ENCODE data around the gene DNAH3.
"Not testable (repeated sequence)": the region's sequence is repeated elsewhere in the genome, so short reads cannot be mapped to it uniquely, and the experiment has no call there.

Gene DNAH3

DNA sequence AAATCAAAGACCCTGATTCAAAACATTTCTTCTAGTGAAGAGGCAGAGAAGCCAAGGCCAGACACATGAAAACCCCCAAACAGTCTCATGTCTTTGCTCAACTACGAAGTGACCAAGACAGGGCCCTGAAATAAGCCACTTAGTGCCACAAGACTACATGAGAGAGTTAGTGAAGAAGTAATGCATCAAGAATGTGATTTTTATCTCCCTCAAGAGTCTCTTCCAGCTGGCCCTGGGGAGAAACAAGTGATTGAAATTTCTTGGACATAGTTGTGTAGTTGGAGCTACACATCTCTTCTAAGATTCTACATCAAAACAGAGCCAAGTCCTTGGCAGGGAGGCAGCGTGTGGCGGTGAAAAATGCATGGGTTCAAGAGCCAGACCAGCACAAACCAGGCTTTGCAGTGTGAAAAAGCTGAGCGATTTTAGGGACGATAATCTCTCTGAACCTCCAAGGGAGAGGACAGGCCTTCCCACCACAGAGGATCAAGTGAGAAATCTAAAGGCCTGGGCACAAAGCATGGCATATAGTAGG, 219.5 kb downstream of the DNAH3 start:
- no peak for DNase-seq

DNA sequence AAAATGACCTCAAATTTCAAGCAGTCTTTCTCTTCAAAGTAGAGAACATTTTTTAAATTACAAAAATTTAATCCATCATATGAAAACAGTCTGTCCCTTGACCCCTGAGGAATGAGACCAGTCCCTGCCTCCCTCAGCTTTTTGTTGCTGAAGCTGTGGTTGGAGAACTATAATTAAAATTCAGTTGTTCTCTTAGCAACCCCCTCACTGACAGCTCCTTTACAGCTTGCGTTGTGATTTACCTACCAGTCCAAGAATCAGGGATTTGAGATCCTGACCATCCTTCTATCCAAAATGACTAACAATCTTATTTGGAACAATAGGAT, 220.3 kb downstream of the DNAH3 start:
- no peak for DNase-seq

DNA sequence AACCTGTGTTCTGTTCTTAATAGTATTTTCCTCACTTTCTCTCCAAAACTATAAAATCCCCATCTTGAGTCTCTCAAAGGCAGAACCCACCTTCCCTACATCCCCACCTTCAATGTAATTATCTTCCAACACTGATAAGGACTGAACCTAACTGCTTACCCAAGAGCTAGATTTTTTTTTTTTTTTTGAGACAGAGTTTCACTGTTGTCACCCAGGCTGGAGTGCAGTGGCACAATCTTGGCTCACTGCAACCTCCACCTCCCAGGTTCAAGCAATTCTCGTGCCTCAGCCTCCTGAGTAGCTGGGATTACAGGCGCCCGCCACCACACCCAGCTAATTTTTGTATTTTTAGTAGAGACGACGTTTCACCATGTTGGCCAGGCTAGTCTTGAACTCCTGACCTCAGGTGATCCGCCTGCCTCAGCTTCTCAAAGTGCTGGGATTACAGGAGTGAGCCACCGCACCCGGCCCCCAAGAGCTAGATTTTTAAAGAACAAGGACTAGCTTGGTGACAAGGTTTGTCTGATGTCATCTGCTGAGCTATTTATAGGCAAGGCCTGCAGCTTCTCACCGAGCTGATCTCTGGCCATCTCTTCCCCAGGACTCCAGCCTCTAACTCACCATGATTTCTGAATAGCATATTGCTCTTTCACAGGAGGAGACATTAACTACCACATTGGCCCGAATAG, 220.8 kb downstream of the DNAH3 start:
- DNase-seq, result not testable (repeated sequence)

DNA sequence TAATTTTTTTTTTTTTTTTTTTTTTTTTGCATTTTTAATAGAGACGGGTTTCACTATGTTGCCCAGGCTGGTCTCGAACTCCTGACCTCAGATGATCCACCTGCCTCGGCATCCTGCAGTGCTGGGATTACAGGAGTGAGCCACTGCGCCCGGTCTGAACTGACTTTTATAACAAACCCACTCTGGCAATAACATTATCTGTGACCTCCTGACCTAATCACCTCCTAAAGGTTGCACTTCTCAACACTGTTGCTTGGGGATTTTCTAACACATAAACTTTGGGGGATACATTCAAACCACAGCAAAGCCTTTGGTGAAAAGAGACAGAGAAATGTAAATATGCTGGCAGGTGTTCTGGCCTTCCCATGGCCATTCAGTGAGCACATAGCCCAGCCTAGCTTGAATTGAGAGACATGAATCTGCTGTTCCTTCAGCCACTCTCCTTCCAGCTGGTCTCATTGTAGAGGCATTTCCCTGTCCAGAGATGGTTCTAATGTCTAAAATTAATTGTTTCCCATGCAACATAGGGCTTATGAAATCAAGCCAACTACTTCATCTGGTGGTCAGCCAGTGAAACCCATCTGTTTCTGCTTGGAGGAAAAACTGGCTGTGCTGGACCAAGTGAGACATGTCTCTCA, 221.8 kb downstream of the DNAH3 start:
- DNase-seq, result no peak

DNA sequence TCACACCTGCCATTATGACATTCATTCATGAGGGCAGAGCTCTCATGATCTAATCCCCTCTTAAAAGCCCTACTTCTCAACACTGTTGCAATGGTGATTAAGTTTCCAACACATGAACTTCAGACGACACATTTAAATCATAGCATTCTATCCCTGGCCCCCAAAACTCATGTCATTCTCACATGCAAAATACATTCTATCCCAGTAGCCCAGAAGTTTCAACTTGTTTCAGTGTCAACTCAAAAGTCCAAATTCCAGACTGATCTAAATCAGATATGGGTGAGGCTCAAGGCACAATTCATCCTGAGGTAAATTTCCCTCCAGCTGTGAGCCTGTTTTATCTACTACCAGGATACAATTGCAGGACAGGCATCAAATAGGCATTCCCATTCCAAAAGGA, 224.9 kb downstream of the DNAH3 start:
- no peak for DNase-seq

DNA sequence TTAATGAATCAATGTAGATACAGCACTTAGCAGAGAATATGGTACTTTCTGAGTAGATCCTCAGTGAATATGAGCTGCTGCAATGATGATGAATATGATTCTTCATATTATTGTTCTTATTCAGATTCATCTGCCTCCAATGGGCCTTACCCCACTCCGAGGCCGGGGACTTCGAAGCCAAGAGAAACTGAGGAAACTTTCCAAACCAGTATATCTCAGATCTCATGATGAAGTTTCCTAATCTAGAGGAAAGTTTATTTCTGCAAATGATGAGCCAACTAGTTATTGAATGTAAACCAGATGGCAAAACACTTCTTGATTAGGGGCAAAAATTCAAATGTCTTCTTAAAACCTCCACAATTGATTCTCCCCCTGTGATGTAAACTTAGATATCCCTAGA, 226.8 kb downstream of the DNAH3 start:
- DNase-seq, result no peak

DNA sequence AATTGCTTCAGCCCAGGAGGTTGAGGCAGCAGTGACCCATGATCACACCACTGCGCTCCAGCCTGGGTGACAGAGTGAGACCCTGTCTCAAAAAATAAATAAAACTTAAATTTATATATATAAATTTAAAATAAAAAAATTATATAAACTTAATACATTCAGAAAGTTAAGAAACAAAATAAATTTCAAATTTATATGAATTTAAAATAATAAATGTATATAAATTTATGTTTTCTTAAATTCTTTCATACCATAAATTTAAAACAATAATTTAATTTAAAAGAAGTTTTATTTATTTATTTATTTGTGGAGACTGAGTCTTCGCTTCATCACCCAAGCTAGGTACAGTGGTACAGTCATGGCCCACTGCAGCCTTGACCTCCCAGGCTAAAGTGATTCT, 229.8 kb downstream of the DNAH3 start:
- no peak for DNase-seq

DNA sequence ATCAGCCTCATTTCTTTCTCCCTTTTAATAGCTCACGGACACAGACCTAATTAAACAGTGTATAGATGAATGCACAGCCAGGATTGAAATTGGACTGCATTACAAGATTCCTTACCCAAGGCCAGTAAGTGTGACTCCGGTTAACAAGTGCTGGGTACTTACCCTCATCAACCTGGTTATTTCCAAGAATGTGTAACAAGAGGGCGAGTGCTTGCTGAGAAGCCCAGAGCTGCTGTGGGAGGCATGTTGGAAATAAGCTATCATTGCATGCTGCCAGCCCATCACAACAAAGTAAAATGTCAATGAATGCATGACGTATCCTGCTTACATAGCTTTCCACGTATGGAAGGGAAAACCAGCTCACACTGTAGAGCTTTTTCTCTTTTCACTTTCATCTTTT, 230.6 kb downstream of the DNAH3 start:
- DNase-seq, result no peak

DNA sequence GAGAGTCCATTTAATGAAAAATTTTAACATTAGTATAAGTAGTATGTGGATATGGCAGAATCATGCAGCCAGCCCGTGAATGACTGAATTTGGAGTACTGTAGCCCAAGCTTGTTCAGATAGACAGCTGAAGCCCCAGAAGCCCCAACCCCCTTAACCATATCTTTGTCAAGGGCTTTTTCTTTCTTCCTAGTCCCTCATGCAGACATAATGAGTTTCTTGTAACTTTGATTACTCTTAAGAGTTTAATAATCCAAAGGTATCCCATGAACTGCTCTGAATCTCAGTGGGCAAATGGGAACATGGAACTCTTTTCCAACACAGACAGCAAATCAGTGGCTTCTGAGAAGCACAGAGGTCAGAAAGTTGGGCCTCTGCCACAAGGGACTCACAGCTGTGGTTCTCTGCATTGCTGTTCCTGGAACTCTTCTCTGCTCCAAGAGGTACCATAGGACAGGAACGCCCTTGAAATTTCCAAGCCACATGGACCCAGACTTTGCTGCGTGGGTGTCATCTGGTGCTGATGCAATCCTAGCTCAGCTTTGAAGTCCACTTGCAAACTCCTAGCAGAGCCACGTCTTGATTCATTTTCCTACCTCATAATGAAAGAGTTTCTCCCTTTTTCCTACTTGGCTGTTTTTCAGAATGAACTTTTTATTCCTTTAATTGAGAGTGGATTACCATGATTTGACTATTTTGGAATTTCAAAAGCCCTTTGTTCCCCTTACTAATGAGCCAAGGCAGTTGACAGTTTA, 232.0 kb downstream of the DNAH3 start:
- DNase-seq, result no peak

DNA sequence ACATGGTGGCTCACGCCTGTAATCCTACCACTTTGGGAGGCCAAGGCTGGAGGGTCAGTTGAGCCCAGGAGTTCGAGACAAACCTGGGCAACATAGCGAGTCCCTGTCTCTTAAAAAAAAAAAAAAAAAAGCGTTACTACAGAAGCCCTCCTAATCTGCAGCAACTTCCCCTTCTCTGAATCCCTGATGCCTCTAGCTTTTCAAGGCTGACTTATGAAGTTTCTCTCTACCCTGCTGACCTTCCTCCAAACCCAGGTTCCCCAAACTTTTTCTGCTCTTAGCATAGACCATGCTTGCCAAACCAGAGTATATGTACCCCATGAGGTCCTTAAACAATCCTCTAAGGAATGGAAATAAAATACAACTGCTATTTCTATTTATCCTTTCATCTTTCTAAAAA, 233.7 kb downstream of the DNAH3 start:
- no peak for DNase-seq

DNA sequence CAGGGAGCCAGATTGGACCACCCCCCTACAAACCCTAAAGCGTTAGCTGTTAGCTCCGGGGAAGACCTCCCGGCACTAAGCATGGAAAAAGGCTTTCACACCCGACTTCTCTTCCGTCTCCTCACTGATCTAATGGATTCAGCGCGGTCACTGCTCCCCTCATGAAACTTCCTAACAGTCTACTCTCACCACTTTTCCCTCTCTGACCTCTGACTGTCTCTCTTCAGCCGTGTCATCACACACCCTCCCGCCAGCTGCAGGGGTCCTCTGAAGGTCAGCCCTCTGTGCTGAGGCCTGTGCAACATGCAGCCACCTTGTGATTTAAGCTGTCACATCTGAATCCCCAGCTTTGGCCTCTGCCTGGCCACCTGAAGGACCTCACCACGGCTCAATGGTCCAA, 234.4 kb downstream of the DNAH3 start:
- no peak for DNase-seq

DNA sequence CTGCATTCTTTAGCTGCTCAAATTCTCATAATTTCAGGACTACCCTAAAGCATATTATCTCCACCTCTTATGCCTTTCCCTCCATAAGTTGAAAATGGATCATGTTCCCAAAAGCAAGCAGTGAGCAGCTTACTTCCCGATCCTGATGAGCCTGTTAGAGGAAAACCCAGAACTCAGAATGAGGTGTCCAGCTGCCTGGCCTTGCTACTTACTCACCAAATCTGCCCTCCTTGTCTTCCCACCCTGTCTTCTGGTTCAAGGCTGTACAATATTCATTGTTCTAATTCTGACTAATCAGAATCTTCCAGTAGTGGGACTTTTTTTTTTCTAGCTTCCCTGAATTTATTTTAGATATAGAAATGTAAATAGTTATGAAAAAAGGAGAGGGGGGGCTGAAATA, 239.3 kb downstream of the DNAH3 start:
- no peak for DNase-seq

DNA sequence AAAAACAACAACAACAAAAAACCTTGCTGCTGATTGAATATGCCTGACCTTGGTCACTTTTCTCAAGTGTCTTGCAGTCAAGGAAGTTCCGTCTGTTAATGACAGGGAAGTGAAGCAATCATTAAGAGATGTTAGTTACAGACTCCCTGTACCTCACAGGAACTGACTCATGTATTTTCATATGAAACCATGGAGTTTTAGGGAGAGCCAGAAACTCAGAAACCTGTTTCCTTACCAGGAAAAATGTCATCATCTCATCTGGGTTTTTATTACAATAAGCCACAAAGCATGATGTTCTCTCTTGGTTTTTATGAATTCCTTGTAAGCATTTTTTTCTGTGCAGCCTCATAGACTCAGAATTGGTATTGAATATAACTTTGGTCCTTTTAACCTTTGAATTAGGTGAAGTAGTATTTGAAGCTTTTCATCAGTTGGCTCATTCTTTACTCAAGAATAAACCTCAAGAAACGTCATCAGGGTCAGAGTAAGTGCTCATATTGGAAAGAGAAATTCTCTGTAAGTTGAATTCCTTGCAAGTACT, 239.8 kb downstream of the DNAH3 start:
- no peak for DNase-seq

DNA sequence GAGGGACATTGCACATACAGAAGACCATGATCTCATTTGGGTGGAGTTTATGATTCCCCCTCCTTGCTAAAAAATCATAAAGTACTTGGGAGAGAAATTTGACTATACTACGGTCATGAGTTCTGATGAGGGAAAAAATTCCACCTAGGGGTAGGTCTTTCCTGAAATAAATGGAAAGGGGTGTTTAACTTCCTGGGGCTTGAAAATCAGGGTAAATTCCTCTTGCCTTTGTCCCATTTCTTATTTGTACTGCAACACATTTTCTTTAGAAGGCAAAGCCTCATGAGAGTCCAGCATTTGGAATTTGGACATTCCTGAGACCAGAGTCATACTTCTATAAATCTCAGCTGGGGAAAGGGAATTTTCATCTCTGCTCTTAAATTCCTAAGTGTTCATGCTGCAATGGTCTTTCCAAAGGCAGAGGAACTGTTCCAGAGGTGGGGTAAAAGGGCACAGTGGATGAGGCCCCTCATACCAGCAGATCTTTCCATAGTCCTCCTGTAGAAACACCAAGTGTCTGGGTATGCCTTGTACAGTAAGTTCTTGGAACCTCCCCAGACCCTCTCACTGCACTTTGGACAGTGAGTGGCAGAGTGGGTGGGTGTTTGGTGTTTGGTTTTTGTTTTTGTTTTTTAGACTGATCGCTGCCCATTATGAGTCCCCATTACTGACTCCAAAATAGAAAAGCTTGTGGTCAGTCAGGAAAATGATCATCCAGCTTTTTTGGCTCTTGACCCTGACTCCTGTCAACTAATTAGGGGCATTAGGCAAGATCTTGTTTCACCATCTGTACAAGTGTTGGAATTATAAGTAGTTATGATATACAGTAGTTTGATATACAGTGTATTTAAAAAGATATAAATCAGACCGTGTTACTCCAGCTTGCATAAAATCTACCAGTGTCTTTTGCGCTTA, 244.0 kb downstream of the DNAH3 start:
- no peak for DNase-seq

DNA sequence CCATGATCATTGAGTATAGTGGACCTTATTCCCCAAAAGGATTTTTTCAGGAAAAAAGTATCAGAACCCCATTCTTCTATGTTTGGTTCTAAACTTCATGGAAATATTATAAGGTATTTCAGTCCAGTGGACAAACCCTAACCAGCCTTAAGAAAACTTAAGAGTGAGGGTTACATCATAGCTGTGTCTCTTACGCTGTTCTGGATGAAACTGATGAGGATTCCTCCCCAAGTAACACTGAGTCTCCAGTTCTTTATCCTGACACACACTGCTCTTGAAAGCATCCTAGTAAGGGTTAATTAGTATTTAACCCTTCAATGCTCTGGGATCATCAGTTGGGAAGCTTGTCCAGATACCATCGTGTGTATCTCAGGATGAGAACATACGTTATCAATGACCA, 245.1 kb downstream of the DNAH3 start:
- DNase-seq, result no peak

DNA sequence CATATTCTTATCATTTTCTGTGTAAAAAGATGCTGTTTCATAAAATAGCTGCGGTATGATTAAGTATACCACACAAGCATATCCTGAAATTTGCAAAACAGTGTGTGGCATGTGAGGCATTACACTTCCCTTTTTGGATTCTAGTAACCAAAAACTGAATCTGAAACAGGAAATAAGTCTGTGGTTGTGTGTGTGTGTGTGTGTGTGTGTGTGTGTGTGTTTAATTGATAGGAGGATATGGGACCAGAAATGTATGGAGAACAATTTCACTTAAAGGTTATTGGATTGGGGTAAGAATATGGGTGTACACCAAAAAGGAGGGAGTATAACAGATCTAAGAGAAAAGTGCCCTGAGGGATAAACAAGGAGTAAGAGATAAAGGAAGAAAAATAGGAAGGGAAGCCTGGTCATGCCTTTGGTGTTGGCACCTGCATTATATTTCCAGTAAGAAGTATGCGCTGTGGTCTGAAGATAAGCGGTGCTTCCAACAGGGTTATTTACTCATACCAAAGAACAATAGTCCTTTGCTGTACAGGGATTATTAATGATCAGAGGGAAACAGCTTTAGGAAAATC, 246.1 kb downstream of the DNAH3 start:
- no peak for DNase-seq

DNA sequence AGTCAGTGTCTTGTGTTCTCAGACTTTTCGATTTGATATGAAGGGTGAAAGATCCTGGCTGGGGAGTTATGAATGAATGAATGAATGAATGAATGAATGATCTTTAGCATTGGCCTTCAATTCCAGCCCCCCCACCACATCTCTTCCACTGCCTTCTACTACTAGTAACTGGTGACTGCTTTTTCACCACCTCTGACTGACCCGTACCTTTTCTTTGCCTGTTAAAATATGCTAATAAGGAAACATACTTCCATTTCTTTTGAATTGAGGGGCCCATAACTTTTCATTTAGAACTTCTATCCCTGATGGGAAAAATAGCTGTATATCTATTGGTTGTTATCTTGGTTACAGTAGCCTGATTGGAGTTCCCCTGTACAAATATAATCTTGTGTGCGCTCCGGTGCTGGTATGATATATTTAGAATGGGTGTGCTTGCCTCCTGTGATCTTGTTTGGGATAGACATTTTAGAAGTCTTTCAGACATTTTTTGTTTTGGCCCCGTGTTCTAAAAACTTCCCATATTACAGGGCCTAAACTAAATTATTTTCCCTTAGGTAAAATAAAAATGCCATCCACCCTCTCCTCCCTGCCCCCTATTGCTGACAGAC, 246.6 kb downstream of the DNAH3 start:
- DNase-seq, result no peak

DNA sequence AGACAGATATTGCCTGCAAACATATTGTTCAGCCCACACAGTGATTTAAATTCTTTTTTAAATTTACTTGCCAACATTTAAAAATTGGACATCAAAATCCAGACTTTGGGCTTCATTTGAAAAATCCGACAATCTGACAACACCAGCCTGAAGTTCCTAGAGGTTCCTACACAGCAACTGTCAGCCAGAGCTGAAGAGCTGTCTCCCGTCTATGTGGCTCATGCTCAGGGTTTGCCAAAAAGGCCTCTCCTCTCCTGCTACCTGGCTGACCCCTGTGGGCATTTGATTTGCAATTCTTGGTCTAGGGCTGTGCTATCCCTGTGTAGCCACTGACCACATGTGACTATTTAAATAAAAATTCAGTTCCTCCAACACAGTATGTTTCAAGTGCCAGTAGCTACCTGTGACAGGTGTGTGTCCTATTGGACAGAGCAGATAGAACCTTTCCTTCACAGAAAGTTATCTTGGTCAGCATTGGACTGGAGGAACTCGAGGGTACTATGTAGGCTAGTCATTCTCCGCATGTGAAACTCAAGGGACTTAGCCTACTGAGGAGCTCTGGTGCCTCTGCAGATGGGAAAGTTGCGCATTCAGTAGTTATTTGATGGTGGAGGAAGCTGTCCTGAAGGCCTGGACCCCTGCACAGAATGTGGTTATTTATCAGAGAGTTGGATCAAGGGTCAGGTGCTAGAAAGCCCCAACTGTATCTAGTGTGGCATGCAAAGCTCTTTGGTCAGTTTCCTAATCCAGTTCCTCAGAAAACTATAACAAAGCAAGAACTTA, 247.3 kb downstream of the DNAH3 start:
- no peak for DNase-seq

DNA sequence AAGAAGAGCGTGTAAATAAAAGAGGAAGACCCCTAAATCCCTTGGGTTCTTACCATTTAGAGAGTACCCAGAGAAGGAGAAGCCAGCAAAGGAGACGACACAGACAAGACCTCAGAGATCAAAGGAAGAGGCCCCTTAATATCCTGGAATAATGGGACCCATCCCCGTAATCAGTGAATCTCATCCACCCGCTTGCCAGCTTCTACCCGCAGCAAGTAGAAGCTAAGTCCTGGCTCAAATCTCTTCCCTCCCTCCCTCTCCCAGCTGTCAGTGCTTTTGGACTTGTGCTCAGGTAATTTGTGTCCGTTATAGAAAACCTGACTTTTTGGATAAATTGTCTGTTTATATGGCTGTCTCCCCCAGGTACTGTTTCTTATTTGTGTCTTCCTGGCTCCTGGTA, 248.2 kb downstream of the DNAH3 start:
- no peak for DNase-seq

DNA sequence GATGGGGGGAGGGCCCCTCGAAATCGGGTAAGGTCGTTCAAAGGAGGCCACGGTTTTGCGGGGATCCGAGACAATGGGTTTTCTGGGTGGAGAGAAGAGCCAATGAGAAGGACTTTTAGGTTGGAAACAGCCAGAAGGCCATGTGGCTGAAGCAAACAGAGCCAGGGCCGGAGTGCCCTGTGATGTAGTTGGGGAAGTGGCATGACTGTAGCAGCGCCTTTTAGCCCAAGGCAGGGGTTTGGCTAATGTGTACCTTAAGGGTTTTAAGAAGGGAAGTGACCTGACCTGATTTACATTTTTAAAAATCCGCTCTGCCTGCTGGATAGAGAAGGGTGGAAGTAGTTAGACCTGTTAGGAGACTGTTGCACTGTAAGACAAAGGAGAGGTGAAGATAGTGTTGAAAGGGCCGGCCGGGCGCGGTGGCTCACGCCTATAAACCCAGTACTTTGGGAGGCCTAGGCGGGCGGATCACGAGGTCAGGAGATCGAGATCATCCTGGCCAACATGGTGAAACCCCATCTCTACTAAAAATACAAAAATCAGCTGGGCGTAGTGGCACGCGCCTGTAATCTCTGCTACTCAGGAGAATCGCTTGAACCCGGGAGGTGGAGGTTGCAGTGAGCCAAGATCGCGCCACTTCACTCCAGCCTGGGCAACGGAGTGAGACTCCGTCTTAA, 249.1 kb downstream of the DNAH3 start:
- DNase-seq, result peak; percentile 39

DNA sequence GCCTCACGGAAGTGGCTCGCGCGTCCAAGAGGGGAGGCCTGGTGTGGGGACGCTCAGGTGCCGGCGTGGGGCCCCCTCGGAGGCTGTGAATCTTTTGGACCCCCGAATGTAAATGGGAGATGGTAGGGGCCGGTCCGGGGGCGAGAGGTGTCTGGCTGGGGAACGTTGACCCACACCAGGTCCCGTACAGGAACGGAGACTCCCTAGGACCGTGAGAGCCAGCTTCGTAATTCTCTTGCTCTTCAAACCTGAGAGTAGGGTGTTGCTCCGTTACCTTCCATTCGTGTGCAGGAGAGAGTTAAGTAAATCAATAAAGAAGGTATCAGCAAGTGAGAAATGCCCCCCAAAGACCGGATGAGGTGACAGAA, 249.6 kb downstream of the DNAH3 start:
- no peak for DNase-seq

Data from NCI-H774 (cell line).